Activated naive CD4-positive, alpha-beta T cell treated with anti-CD3 and anti-CD28 coated beads for 36 hours (primary cell): ENCODE data around the gene CYFIP2. TPM values are rescaled to one million over a fixed set of nuclear protein-coding genes. Genes with fewer than 3 reads are reported as not detected.

ENCODE experiments used
- CTCF ChIA-PET: fragments of 350-600 bp; sonication (Branson Sonifier 250); formaldehyde crosslinking; loops from one replicate; lab custom pipeline; 2021; ENCODE audit warnings: antibody characterized with exemption; lab: Charles Lee
- DNase-seq: peaks from one replicate; pipeline ENCODE4 v3.0.0-alpha.2; 2020
- H3K27ac Mint-ChIP-seq: one replicate; pipeline ENCODE4 v1.8.0; 2021; ENCODE audit warnings: mild to moderate bottlenecking, mixed read lengths
- H3K27me3 Mint-ChIP-seq: one replicate; pipeline ENCODE4 v1.8.0; 2021; ENCODE audit warnings: low read depth, mixed read lengths
- H3K36me3 Mint-ChIP-seq: one replicate; pipeline ENCODE4 v1.8.0; 2021; ENCODE audit warnings: low read depth, mixed read lengths
- H3K4me1 Mint-ChIP-seq: one replicate; pipeline ENCODE4 v1.8.0; 2021; ENCODE audit warnings: low read depth, mixed read lengths
- H3K4me3 Mint-ChIP-seq: one replicate; pipeline ENCODE4 v1.8.0; 2021; ENCODE audit warnings: mild to moderate bottlenecking, moderate library complexity, mixed read lengths
- H3K9me3 Mint-ChIP-seq: one replicate; pipeline ENCODE4 v1.8.0; 2021; ENCODE audit warnings: mixed read lengths
- intact Hi-C: fragments of 100-400 bp; cut with micrococcal nuclease; formaldehyde crosslinking; loops from one replicate; pipeline ENCODE4 v1.15.1; 2023
- total RNA-seq, 2 experiments: library from RNA; stranded (reverse); gene quantifications; one replicate each; pipeline ENCODE4 v1.2.3, GENCODE V29; 2021

The CYFIP2 gene
- total RNA-seq, 2 experiments from 2014 or later, result 490 to 492 TPM

- Mint-ChIP-seq H3K4me3 (no peak overlapping the region), H3K27ac (no peak overlapping the region), H3K4me1 (peaks cover 18% of the 10 kb centered on the region), H3K9me3 (no peaks in the 10 kb centered on the region), H3K27me3 (no peaks in the 10 kb centered on the region), H3K36me3 (peaks cover 56% of the 10 kb centered on the region)
- DNase-seq, result no peak
- CTCF ChIA-PET, result interaction anchor here (1.0 to 3.5 kb wide), 6 partner anchors 7 to 204 kb away, joined by 3 to 26 read pairs (median 6); no protein-coding TSS in a partner anchor
- intact Hi-C loops, result no loop called here
Measured at GRCh38 chr5:157335534-157336422, 69.9 kb downstream of the CYFIP2 start.

- peaks cover 55% of the 10 kb centered on the region for H3K36me3 Mint-ChIP-seq
- CTCF ChIA-PET, result interaction anchor here (1.0 to 3.5 kb wide), 5 partner anchors 8 to 204 kb away, joined by 3 to 26 read pairs (median 6); no protein-coding TSS in a partner anchor
- peak overlapping the region; percentile 53 for H3K27ac Mint-ChIP-seq
- H3K4me3 Mint-ChIP-seq, result no peak overlapping the region
- intact Hi-C loops, result no loop called here
- peaks cover 12% of the 10 kb centered on the region for H3K4me1 Mint-ChIP-seq
- H3K9me3 Mint-ChIP-seq, result no peaks in the 10 kb centered on the region
- DNase-seq, result no peak
- H3K27me3 Mint-ChIP-seq, result no peaks in the 10 kb centered on the region
Measured at GRCh38 chr5:157336423-157336744, 70.5 kb downstream of the CYFIP2 start.

- intact Hi-C loops, result no loop called here
- H3K27ac Mint-ChIP-seq, result peak overlapping the region; percentile 36
- no peak overlapping the region for H3K4me3 Mint-ChIP-seq
- H3K9me3 Mint-ChIP-seq, result no peaks in the 10 kb centered on the region
- no peaks in the 10 kb centered on the region for H3K27me3 Mint-ChIP-seq
- peaks cover 57% of the 10 kb centered on the region for H3K36me3 Mint-ChIP-seq
- DNase-seq, result no peak
- CTCF ChIA-PET, result interaction anchor here (1.1 to 1.7 kb wide), 3 partner anchors 9 to 132 kb away, joined by 3 to 7 read pairs (median 4); no protein-coding TSS in a partner anchor
- peaks cover 19% of the 10 kb centered on the region for H3K4me1 Mint-ChIP-seq
Measured at GRCh38 chr5:157339409-157339808, 73.5 kb downstream of the CYFIP2 start.

- H3K27ac Mint-ChIP-seq, result no peak overlapping the region
- peaks cover 38% of the 10 kb centered on the region for H3K4me1 Mint-ChIP-seq
- H3K9me3 Mint-ChIP-seq, result no peaks in the 10 kb centered on the region
- peak; percentile 51 for DNase-seq
- CTCF ChIA-PET, result interaction anchor here (0.7 to 9.8 kb wide), 18 partner anchors 10 to 400 kb away, joined by 3 to 81 read pairs (median 4); partner anchors contain the start of genes LSM11 and NIPAL4
- H3K4me3 Mint-ChIP-seq, result no peak overlapping the region
- H3K36me3 Mint-ChIP-seq, result peaks cover 65% of the 10 kb centered on the region
- no peaks in the 10 kb centered on the region for H3K27me3 Mint-ChIP-seq
- intact Hi-C loops, result loop anchor here (1.0 to 5.0 kb wide), 2 partner anchors 134 to 399 kb away; partner anchors contain the start of gene LSM11
Measured at GRCh38 chr5:157342822-157343402, 77.0 kb downstream of the CYFIP2 start.

- intact Hi-C loops, result loop anchor here (1.0 to 5.0 kb wide), 2 partner anchors 133 to 398 kb away; partner anchors contain the start of gene LSM11
- H3K4me3 Mint-ChIP-seq, result no peak overlapping the region
- peak; percentile 31 for DNase-seq
- H3K27me3 Mint-ChIP-seq, result no peaks in the 10 kb centered on the region
- H3K36me3 Mint-ChIP-seq, result peaks cover 65% of the 10 kb centered on the region
- CTCF ChIA-PET, result interaction anchor here (1.0 to 9.8 kb wide), 13 partner anchors 9 to 399 kb away, joined by 3 to 81 read pairs (median 6); partner anchors contain the start of gene LSM11
- no peaks in the 10 kb centered on the region for H3K9me3 Mint-ChIP-seq
- H3K27ac Mint-ChIP-seq, result peak overlapping the region; percentile 76
- peaks cover 43% of the 10 kb centered on the region for H3K4me1 Mint-ChIP-seq
Measured at GRCh38 chr5:157343842-157344790, 78.2 kb downstream of the CYFIP2 start.

- Mint-ChIP-seq H3K27me3 (no peaks in the 10 kb centered on the region), H3K4me3 (no peak overlapping the region), H3K27ac (no peak overlapping the region), H3K4me1 (peaks cover 52% of the 10 kb centered on the region), H3K36me3 (peaks cover 68% of the 10 kb centered on the region), H3K9me3 (no peaks in the 10 kb centered on the region)
- CTCF ChIA-PET, result interaction anchor here (1.0 to 9.8 kb wide), 8 partner anchors 8 to 398 kb away, joined by 3 to 81 read pairs (median 4); partner anchors contain the start of gene LSM11
- intact Hi-C loops, result no loop called here
- DNase-seq, result no peak
Measured at GRCh38 chr5:157345067-157345466, 79.1 kb downstream of the CYFIP2 start.

GRCh38 chr5:157345485-157345884 lies 79.6 kb downstream of the CYFIP2 start:
- no peak for DNase-seq
- H3K9me3 Mint-ChIP-seq, result no peaks in the 10 kb centered on the region
- H3K27ac Mint-ChIP-seq, result no peak overlapping the region
- intact Hi-C loops, result no loop called here
- H3K36me3 Mint-ChIP-seq, result peaks cover 71% of the 10 kb centered on the region
- peaks cover 56% of the 10 kb centered on the region for H3K4me1 Mint-ChIP-seq
- H3K27me3 Mint-ChIP-seq, result no peaks in the 10 kb centered on the region
- CTCF ChIA-PET, result interaction anchor here (1.0 to 9.8 kb wide), 6 partner anchors 7 to 19 kb away, joined by 3 to 81 read pairs (median 5); no protein-coding TSS in a partner anchor
- no peak overlapping the region for H3K4me3 Mint-ChIP-seq

GRCh38 chr5:157347301-157348048 lies 81.6 kb downstream of the CYFIP2 start:
- Mint-ChIP-seq H3K36me3 (peaks cover 71% of the 10 kb centered on the region), H3K4me3 (no peak overlapping the region), H3K27me3 (no peaks in the 10 kb centered on the region), H3K4me1 (peaks cover 74% of the 10 kb centered on the region), H3K9me3 (no peaks in the 10 kb centered on the region), H3K27ac (no peak overlapping the region)
- DNase-seq, result no peak
- intact Hi-C loops, result no loop called here
- CTCF ChIA-PET, result interaction anchor here (0.6 to 9.8 kb wide), 3 partner anchors 8 to 372 kb away, joined by 3 to 81 read pairs (median 4); no protein-coding TSS in a partner anchor

GRCh38 chr5:157348049-157348400 lies 82.1 kb downstream of the CYFIP2 start:
- no peak for DNase-seq
- Mint-ChIP-seq H3K27ac (no peak overlapping the region), H3K27me3 (no peaks in the 10 kb centered on the region), H3K4me1 (peaks cover 74% of the 10 kb centered on the region), H3K36me3 (peaks cover 70% of the 10 kb centered on the region), H3K4me3 (no peak overlapping the region), H3K9me3 (no peaks in the 10 kb centered on the region)
- intact Hi-C loops, result no loop called here
- CTCF ChIA-PET, result interaction anchor here (0.6 to 9.8 kb wide), 2 partner anchors 21 to 371 kb away, joined by 4 to 81 read pairs; no protein-coding TSS in a partner anchor

GRCh38 chr5:157350939-157351801 lies 85.2 kb downstream of the CYFIP2 start:
- Mint-ChIP-seq H3K27me3 (no peaks in the 10 kb centered on the region), H3K27ac (peak overlapping the region; percentile 86), H3K4me3 (no peak overlapping the region), H3K36me3 (peaks cover 47% of the 10 kb centered on the region), H3K4me1 (peaks cover 53% of the 10 kb centered on the region), H3K9me3 (no peaks in the 10 kb centered on the region)
- peak; percentile 18 for DNase-seq
- CTCF ChIA-PET, result interaction anchor here (0.5 to 4.2 kb wide), 6 partner anchors 7 to 1467 kb away, joined by 3 to 26 read pairs (median 4); a partner anchor contains a TSS
- intact Hi-C loops, result loop anchor here (1.0 to 5.0 kb wide), 7 partner anchors 20 to 429 kb away; partner anchors contain the start of gene THG1L
